Bone marrow (tissue), 2 donors: Measurements from ENCODE around the gene GOLGA8K.
"Not testable (repeated sequence)": the region's sequence is repeated elsewhere in the genome, so short reads cannot be mapped to it uniquely, and the experiment has no call there.

Source experiments
- DNase-seq, 2 donors: peaks; one replicate each; lab custom pipeline; 2025; lab: John Stamatoyannopoulos, UW

GOLGA8K gene

DNA sequence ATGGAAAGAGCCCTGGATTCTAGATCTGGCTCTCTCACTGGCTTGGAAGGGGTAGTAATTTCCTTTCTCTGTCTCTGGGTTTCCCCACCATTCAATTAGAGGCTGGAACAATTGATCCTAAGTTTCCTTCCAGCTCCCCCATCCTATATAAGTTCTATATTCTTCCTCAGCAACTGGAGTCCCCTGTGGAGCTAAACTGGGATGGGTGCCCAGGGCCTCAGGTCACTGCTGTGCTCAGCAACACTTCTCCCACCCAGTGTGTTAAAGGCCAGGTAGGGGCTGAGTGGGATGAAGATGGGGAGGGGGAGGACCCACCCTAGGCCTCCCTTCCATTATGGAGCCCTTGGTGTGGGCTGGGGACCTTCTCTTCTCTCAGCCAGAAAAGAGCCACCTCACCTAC, 46.2 kb downstream of the GOLGA8K start:
- not testable (repeated sequence) for DNase-seq

DNA sequence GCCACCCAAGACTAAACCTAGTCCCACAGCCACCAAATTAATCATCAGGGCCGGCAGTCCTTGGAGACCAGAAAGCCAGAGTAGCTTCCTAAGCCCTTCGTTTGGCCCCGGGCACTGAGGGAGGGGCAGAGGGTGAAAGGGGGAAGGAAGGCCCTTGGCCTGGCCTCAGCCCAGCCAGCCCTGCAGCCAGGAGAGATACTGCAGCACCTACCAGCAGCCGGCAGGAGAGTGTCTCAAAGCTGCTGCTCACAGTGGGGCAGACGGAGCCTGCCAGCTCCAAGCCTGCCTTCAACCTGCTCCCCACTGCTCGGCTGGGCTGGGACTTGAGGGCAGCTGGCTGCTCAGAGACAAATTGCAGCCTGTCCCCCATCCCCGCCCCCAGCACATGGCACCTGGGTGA, 50.3 kb downstream of the GOLGA8K start:
- not testable (repeated sequence) for DNase-seq

DNA sequence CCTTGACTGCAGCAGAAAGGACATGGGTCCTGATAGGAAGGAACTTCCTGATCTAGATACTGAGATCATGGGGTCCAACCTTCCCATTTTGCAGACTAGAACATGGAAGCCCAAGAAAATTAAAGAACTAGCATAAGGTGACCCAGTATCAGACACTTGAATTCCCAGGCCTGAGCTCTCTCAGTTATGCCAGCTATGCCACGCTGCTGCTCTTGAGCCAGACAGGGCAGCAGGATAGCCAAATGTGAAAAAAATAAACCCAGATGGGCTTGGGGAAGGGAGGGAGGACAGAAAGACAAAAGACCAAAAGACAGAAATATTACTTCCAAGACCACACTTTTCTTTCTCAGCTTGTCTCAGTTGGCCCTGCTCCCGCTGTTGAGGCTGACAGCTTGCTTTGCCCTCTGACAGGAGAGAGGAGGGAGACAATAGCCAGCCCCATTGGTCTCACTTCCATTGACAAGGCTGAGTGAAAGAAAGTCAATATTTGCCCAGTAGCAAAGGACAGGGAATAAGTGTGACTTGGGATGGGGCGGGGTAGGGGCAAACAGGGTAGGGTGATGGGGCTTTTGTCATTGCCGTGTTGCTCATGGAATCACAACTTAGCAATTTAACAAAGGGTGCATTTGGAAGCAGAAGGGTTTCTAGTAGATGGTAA, 52.4 kb downstream of the GOLGA8K start:
- not testable (repeated sequence) for DNase-seq

DNA sequence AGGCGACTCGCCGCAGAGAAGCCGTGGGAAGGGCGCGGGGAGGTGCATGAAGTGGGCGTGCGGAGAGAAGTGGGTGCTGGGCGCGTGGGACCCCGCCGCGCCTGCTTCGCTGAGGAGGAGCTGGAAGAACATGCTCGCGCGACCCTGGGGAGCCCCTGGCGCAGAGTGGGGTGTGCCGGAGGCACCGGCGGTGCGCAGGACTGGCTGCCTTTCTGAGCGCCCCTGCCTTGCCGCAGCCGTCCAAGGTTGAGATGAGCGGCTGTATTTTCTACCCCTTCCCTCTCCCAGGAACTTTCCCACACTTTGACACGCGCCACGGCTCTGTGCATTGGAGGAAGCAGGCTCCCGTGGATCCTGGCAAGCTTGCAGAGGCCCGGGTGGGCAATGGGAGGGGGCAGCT, 56.1 kb downstream of the GOLGA8K start:
- DNase-seq = not testable (repeated sequence)

DNA sequence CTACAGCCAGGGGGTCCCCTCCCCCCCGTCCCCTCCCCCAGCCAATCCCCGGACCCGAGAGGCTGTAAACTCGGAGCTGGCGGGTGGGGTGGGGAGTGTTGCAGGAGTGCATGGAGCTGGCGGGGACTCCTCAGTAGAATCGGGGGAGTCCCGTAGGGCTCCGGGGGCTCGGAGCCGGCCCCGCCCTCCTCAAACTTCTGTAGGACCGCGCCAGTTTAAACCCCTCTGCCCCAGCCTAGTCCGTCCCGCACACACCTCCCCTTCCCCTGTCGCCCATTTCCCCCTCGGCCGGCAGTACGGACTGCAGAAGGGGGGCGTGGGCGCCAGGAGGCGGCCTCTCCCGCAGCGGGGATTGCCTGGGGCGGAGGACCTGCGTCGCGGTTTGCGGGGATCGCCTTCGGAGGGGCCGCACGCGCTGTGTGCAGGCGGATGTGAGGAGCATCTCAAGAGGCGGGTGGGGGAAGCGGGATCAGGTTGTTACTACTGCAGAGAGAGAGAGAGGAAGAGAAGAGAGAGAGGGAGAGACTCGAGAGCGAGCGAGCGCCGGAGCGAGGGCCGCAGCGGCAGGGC, 57.0 kb downstream of the GOLGA8K start:
- DNase-seq = not testable (repeated sequence)

GRCh38 chr15:32343921-32344320, 59.2 kb downstream of the GOLGA8K start:
- not testable (repeated sequence) for DNase-seq
